Measurements from ENCODE around the gene IFIT1.

The IFIT1 gene

DNA sequence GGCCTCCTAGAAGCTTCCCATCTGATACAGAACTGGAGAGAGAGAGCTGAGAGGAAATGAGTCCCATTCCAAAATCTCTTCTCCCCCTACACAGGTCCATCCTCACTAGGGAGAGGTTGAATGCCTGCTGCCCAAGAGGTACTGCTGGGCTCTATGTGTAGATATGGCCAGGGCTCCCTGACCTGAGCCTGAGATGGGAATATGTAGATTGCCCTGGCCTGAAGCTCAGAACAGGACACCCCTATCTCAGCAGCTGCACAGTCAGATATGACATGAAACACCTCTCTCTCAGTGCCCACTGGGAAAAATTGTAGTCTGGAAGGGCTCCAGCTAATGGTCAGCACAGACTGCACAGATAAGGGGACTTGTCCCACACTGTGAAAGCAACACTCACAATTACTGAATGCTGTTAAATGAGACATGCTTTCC, 17.7 kb upstream of the IFIT1 start:
- TF ChIP-seq, protein P1, sequence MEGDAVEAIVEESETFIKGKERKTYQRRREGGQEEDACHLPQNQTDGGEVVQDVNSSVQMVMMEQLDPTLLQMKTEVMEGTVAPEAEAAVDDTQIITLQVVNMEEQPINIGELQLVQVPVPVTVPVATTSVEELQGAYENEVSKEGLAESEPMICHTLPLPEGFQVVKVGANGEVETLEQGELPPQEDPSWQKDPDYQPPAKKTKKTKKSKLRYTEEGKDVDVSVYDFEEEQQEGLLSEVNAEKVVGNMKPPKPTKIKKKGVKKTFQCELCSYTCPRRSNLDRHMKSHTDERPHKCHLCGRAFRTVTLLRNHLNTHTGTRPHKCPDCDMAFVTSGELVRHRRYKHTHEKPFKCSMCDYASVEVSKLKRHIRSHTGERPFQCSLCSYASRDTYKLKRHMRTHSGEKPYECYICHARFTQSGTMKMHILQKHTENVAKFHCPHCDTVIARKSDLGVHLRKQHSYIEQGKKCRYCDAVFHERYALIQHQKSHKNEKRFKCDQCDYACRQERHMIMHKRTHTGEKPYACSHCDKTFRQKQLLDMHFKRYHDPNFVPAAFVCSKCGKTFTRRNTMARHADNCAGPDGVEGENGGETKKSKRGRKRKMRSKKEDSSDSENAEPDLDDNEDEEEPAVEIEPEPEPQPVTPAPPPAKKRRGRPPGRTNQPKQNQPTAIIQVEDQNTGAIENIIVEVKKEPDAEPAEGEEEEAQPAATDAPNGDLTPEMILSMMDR (IDR thresholded peaks at IDR 0.05; ENCODE audit: low read depth, low read length, missing control alignments): no peak
- H3K4me3 ChIP-seq (ENCODE audit: low read depth, low read length): no peak overlapping the region
- DNase-seq (ENCODE audit: low read depth): no peak

DNA sequence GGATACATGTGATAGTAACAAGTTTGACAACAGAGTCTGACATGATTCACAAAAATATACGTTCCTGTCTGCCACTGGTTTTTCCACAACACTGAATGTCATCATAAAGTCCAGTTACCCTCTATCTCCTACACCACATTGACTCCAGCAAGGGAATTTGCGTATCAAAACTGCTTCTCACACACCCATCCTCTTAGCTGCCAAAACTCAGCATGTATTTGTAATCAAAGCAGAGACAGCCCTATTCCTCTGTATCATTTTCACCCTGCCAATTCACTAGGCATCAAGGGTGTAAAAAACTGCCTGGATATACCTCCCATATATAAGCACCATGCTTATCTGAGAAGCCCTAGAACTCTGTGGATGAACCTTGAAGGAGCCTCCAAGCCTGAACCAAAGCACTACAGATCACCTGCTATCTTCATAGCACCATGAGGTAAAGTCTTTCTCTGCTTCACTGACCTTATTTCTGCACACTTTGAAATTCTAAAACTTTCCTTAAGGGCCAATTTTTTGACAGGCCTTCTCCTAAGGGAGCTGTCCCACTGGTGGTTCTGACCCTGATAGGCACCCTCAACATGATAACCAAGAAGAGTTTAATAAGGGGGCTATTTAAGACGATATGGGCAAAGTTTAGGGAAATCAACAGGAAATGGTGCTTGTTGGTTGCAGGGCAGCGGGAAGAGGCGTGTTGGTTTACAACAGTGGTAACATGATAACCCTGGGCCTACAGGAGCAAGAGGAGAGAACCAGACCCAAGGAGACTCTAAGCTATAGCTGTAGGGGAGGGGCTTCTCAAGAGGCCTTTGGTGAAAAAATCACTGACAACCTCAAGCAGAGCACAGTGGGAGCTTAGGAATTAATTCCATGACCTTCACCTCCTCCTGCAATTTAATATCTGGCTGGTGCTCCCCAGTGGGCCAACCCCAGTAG, 14.5 kb upstream of the IFIT1 start, which contains the start of gene IFIT1B:
Gene IFIT1B (plus strand): TSS at position 352 of the 933 bp plus-strand sequence. CDS start 80 bp downstream, at position 432.
- DNase-seq (ENCODE audit: low read depth): no peak
- no peak within 1 kb of the TSS for H3K4me3 ChIP-seq (ENCODE audit: low read depth, low read length)
- TF ChIP-seq, protein P1 (IDR thresholded peaks at IDR 0.05; ENCODE audit: low read depth, low read length, missing control alignments): no peak

DNA sequence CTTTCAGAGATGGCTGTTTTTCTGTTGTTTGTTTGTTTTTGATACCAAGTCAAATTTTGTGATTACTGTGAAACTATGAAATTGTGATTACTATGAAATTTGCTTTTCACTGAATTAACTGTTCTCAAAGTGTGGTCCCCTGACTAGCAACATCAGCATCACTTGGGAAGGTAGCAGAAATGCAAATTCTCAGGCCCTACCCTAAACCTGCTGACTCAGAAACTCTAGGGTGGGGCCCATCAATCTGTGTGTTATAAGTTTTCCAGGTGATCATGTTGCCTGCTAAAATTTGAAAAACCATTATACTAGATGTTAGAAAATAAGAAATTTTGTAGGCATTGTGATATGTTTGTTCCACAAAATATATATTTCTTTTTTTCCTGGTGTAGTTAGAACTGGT, 13.3 kb upstream of the IFIT1 start:
- no peak overlapping the region for H3K4me3 ChIP-seq (ENCODE audit: low read depth, low read length)
- no peak for DNase-seq (ENCODE audit: low read depth)
- TF ChIP-seq, protein P1 (IDR thresholded peaks at IDR 0.05; ENCODE audit: low read depth, low read length, missing control alignments): no peak

DNA sequence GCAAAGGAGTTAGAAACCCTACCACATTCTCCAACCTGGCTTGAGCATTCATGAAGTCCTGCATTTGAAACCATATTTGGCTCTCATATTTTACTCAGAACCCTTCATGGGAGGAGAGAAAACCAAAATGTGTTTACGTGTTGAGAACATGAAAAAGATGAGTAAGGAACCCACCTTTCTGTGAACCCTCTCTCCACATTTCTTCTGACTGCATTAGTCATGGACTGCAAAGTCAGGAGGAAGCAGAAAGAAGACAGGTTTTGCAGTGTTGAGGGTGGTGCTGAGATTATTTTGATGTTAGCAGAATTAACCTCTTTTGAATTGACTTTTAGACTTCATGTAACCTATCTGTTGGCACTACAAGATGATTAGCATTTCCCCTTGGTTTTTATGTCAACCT, 9.7 kb upstream of the IFIT1 start:
- no peak overlapping the region for H3K4me3 ChIP-seq (ENCODE audit: low read depth, low read length)
- DNase-seq (ENCODE audit: low read depth): no peak
- TF ChIP-seq, protein P1 (IDR thresholded peaks at IDR 0.05; ENCODE audit: low read depth, low read length, missing control alignments): no peak

DNA sequence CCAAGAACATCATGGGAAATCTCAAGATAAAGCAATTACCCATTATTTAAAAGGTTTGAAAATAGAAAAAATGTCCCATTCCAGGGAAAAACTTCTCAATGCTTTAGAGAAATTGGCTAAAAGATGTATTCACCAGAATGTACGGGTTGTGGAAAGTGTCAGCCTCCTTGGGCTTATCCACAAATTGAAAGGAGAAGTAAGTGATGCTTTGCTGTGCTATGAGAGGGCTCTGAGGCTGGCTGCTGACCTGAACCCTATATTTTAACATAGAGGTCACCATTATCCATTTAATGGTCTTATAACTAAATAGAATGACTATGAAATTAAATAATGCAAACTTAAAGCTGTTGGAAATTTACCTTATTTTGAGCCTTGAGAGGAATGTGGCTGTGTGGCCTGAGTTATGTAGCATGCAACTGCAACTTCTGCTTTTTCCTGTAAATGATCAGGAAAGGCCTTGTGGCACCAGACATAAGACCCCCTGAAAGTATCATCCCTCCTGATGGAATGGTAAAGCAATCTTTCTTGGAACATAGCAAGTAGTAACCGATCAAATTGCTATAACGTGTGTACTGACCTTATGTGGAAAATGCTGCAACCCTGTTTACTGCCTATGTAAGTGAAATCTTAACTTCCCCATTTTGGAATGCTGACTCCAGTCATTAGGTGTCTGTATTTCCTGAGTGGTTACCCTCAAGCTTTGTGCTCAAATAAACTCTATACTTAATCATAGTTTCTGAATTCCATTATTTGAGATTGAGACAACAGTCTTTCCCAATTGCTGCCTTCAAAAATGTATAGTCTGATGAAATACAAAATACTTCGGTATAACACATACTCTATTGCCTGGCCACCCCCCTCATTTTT, 7.7 kb upstream of the IFIT1 start:
- no peak for DNase-seq (ENCODE audit: low read depth)
- no peak overlapping the region for H3K4me3 ChIP-seq (ENCODE audit: low read depth, low read length)
- TF ChIP-seq, protein P1 (IDR thresholded peaks at IDR 0.05; ENCODE audit: low read depth, low read length, missing control alignments): no peak

DNA sequence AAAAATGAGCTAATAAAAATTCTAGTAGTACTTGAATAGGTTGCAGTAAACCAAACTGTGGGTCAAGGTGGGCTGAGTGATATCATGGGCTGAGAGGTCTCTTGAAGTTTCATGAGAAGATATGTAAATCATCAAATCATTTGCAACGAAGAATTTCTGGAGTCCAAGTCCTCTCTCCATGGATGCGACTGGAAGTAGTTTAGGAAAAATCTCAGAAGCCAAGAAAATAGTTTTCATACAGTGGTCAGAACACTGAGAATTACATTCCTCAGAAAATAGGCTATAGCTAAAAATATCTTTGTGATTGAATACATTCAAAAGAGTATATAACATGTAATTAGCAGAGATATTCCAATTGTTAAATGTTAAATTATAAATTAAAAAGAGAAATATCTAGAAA, 3.6 kb upstream of the IFIT1 start:
- H3K4me3 ChIP-seq (ENCODE audit: low read depth, low read length): no peak overlapping the region
- TF ChIP-seq, protein P1 (IDR thresholded peaks at IDR 0.05; ENCODE audit: low read depth, low read length, missing control alignments): no peak
- DNase-seq (ENCODE audit: low read depth): no peak
